GM12873 (cell line): ENCODE results near the gene FAM3A.

Source experiments
- CTCF ChIP-seq: IDR thresholded peaks from 2 replicates; pipeline ENCODE4 v1.5.1; 2012; ENCODE audit warnings: low read depth, mild to moderate bottlenecking, moderate library complexity, low read length, control low read depth; ENCODE audit not compliant: insufficient read depth; ENCODE audit errors: missing control alignments

The FAM3A gene

DNA sequence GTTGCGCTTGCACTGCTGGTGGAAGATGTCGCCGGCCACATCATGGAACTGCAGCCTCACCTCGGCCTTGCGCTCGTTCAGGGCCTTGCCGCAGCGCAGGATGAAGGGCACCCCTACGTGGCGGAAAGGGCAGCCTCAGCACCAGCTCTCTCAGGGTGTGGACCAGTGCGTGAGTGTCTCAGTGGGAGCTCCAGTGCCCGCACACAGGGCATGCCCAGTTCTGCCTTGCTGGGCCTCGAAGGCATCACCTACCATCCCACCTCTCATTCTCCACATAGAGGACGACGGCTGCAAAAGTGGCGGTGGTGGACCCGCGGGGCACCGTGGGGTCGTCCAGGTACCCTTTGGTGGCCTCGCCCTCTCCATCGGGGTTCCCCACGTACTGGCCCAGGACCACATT lies 16.7 kb upstream of the FAM3A start:
- no peak for TF ChIP-seq CTCF

DNA sequence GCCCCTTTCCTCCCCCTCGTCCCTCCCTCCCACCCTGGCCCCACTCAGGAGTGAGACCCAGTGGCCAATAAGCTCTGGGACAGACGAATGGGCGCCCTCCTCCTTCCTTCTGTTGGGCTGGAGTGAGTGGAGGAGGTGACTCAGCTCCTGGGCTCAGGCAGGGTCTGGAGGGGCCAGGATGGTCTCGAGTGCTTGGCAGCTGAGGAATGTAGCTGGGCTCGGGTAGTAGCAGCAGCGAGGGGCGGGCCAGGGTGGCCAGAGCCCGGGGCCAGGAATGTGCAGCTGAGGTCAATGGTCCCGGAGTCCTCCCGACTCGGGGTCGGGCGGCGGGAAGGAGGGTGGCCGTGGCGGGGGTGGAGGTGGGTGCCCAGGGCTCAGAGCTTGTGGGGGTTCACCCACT lies 15.6 kb upstream of the FAM3A start:
- no peak for TF ChIP-seq CTCF

DNA sequence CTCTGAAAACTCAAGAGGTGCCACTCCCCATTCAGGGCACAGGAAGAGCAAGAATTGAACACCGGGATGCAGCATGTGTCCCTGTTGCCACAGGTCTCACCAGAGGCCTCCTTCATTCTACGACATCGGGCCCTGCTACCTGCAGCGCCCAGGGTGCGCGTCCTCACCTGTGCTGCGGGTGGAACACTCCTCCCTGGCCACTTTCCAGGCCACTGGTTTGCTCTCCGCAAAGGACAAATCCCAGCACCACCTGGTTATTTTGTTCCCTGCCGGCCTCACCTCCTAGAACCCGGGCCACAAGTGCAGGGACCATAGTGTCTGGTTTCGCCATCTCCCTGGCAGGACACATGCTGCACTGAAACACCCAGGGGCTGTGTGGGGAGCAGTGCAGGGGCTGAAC lies 14.3 kb upstream of the FAM3A start:
- no peak for TF ChIP-seq CTCF

DNA sequence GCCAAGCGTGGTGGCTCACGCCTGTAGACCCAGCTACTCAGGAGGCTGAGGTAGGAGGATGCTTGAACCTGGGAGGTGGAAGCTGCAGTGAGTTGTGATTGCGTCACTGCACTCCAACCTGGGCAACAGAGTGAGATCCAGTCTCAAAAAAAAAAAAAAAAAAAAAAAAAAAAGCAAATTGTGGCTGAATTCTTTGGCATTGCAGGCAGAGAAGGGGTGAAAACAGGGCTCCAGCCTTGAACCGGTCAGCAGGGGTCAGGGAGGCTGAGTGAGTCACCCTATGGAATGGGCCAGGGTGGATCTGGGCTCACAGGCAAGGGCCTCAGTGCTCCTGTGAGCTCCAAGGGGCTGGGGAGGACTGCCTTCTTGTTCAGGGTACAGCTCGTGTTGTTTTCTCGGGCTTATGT lies 13.2 kb upstream of the FAM3A start:
- no peak for TF ChIP-seq CTCF

DNA sequence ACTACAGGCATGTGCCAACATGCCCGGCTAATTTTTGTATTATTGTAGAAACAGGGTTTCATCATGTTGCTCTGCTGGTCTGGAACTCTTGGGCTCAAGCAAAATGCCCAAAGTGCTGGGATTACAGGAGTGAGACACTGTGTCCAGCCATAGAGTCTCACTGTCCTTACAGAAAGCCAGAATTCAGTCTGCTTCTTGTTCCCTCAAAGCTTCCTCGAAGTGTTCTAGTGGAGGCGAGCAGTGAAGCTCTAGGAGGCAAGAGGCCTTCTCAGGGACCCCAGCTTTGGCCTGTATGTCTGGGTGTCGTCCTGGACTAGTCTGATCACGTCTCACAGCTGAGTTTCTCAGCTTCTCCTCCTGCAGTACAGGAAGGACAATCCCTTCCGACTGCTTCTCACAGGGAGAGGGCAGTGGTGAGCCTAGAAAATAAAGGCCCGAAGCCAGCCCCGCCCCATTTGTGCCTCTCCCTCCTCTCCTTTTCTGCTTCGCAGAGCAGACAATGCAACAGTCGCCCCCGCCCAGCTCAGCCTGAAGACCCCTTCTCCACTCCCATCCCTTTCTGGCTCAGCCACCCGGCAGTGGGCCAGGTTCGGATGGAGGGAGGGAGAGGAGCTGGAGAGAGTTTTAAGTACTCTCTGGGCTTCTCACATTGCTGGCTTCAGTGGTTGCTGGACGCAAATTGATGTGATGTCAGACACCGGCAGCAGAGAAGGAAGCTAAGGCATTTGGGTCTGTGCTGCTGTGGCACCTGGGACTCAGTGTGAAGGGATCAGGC lies 11.1 kb upstream of the FAM3A start:
- peak; percentile 65 for TF ChIP-seq CTCF

GRCh38 chrX:154525606-154526490 lies 9.8 kb upstream of the FAM3A start:
- TF ChIP-seq CTCF, result no peak

DNA sequence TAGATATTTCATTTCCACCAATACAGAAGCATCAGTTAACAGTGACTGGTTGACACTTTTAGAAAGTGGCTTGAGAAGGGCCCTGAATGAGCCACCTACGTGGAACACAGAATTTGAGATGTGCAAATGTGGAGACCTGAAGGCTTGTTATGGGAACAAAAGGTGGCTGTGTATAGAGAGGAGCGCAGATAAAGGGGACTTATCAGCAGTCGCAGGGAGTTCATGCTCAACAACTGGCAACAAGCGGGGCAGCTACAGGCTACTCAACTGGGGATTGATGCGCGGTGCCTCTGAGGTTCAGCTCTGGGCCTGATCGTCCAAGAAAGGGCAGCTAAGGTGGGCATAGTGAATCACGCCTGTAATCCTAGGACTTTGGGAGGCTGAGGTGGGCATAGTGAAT lies 3.4 kb upstream of the FAM3A start:
- no peak for TF ChIP-seq CTCF
